Activated CD4-positive, alpha-beta T cell treated with anti-CD3 and anti-CD28 coated beads, Interleukin-2, amount 50 U/mL, for 16 hours (primary cell): ENCODE results near the gene LRP1.

Experiments used
- DNase-seq: peaks from one replicate; pipeline ENCODE4 v3.0.0-alpha.2; 2020

The LRP1 gene

GRCh38 chr12:57127726-57128518, at the start of gene LRP1:
TSS of gene LRP1 (plus strand) at chr12:57128483. CDS start at chr12:57128965, 482 bp downstream.
- DNase-seq = peak; percentile 55

GRCh38 chr12:57078519-57079404, 49.5 kb upstream of the LRP1 start, which contains the start of gene NEMP1:
TSS of gene NEMP1 (minus strand) at chr12:57078791. CDS start at chr12:57078745, 46 bp downstream.
- DNase-seq = peak; percentile 100

- no peak for DNase-seq
Observed at GRCh38 chr12:57079821-57080220, 48.5 kb upstream of the LRP1 start.

DNA sequence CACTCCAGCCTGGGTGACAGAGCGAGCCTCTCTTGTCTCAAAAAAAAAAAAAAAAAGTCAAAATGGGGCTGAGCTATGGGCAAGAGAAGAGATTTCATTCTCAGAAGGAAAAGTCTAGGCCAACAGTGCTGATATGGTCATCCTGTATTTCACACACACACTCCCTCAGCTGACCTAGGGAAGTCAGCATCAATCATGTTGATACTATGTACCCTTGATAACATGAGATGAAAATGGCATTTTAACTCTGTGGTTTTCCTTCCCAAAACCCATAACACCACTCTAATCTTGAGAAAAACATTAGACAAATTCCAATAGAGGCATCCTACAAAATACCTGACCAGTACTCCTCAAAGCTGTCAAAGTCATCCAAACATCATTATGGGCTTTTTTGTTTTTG, 47.4 kb upstream of the LRP1 start:
- DNase-seq = no peak

DNA sequence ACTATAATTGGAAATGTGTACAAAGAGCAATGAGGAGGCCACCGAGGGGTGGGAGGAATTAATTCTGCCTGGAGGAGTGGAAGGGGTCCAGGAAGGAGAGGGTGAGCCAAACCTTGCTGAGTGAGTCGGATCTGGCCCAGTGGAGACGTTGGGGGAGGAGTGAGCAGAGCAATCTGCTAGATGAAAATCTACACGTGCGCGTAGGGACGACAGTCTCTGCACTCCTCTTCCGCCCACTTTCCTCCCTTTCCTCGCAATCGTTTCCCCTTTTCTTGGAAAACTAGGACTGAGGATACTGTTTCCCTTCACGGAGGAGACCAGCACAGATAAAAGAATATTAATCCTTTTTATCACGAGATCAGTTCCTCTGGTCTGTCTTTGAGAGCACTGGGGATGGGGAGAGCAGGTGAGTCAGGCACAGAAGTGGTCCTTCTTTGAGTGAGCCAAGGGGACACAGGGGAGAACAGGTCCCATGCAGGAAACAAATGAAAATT, 42.2 kb upstream of the LRP1 start:
- DNase-seq = peak; percentile 59

- peak; percentile 54 for DNase-seq
Observed at GRCh38 chr12:57086493-57087009, 41.7 kb upstream of the LRP1 start.

- DNase-seq = peak; percentile 90
Observed at GRCh38 chr12:57087010-57087690, 41.1 kb upstream of the LRP1 start.

GRCh38 chr12:57087691-57088353, 40.5 kb upstream of the LRP1 start:
- peak; percentile 86 for DNase-seq

DNA sequence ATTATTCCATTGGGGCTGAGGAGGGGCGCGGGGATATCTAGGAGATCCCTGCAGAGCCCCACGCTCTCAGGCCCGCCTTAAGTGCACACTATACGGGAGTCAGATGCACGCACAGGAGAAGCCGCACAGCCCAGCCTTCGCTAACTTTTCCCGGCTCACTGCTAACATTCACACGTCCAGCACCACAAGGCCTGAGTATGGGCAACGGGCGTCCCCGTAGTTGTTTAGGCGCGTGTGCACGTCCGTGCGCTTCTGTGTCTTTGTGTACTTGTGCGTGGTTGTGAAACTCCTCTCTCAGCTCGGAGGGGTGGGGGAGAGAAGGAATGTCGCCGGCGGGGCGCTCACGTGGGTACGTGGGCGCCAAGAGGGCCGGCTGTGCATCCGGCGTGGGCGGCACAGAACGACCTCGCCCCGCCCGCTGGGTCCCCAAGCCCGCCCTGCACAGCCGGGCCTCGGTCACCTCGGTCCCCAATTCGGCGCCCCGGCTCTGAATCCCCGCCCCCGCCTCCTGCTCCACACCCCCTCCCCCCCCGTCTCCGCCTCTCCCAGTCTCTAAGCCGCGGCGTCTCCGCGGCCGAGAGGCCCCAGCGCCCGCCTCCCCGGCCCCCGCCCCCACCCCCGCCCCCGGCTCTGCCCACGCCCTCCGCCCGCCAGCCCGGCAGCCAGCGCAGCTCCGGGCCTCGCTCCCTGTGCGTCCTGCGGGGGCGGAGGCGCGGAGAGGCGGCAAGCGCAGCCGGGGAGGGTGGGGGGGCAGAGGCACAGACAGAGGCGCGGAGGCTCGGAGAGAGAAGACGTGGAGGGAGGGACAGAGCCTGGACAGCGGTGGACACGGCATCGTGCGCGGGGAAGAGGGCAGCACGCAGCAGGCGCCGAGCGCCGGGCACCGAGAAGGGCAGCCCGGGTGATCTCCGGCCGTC, 39.7 kb upstream of the LRP1 start, which contains the start of gene NAB2:
Gene NAB2 (plus strand): TSS at position 761 of the 917 bp plus-strand sequence. CDS start 158 bp downstream, outside the sequence.
- DNase-seq = peak; percentile 96

DNA sequence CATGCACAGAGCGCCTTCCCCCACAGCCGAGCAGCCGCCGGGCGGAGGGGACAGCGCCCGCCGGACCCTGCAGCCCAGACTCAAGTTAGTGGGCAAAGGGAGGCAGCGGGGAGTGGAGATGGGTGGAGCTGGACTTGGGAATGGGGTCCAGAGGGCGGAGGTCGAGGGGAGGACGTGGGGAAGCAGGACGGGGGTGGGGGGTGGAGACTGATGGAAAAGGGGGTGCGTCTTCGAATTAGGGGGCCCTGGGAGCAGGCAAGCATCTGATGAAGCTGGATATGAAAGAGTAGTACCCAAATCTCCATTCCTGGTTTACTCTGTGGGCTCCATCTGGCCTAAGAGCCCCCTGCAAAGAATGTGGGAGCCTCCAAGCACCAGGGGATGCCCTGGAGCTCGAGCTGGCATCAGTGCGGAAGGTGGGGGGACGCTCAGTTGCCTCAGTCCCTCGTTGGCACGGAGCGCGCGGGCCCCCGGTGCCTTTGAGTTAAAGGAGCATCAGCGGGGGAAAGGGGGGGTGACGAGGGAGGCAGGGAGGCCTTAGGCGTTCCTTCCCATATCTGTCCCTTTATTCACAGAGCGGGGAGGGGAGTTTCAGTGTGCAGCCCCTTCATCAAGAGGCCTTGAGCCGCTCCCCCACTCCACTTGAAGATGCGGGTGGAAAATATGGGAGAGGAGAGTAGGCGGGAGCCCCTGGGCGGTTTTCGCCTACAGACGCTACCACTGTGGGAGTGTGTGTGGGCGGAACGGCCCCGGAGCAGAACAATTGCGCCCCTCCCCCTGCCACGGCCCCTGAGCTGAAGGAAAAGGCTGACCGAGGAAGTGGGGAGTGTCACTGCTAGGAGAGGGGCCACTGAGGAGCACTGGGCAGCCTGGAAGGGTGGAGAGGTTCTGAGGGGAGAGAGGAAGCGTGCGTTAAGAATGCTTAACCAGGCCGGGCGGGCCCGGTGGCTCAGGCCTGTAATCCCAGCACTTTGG, 38.7 kb upstream of the LRP1 start:
- peak; percentile 58 for DNase-seq

GRCh38 chr12:57090490-57090889, 37.8 kb upstream of the LRP1 start:
- DNase-seq = no peak

GRCh38 chr12:57090924-57091637, 37.2 kb upstream of the LRP1 start:
- no peak for DNase-seq

DNA sequence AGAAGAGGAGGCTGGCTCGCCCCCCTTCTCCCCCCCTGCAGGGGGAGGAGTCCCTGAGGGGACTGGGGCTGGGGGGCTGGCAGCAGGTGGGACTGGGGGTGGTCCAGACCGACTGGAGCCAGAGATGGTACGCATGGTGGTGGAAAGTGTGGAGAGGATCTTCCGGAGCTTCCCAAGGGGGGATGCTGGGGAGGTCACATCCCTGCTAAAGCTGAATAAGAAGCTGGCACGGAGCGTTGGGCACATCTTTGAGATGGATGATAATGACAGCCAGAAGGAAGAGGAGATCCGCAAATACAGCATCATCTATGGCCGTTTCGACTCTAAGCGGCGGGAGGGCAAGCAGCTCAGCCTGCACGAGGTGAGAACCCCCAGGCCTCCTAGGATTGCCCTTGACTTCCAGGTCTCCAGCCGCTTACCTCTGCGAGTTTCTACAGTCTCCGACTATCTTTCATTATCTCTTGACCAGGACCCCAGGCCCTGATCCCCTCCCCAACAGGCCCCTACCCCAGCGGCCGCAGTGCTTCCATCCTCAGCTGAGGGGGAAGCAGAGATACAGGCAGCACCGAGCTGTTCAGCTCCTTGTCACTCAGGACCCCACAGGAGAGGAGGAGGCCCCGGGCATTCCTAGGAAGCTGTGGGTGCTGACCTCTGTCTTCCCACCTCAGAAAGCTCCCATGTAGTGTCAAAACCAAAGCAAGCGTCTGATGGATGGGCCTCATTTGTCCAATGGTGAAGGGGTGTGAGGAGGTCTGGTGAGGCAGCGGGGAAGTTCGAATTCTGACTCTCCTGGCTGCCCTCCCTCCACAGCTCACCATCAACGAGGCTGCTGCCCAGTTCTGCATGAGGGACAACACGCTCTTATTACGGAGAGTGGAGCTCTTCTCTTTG, 36.4 kb upstream of the LRP1 start:
- no peak for DNase-seq

DNA sequence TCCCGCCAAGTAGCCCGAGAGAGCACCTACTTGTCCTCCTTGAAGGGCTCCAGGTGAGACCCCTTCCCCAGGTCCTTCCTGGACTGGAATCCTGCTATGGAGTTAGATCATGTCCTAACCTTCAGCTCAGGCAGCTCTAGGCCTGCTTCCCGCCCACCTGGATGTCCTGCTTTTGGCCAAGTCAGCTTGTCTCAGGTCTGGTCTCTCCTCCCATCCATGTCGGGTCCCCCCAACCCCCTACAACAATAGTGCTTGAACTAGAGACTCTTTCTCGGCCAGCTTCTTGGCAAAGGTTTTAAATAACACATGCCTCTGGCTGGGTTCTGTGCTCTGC, 35.8 kb upstream of the LRP1 start:
- no peak for DNase-seq

DNA sequence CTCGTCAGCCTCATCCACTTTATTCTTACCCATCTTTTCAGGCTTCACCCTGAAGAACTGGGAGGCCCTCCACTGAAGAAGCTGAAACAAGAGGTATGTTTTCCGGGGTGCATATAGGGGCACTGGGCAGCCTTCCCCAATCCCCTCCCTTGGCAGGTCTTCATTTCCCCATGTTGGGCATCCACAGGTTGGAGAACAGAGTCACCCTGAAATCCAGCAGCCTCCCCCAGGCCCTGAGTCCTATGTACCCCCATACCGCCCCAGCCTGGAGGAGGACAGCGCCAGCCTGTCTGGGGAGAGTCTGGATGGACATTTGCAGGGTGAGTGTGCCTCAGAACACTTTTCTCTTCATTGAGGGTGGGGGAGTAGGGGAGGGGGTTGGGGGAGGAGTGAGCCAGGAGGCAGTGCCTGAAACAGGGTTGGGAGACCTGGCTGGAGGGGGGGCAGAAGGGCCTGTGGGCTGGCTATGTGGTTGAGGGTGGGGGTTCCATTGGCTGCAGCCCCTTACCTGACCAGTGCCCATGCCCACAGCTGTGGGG, 35.3 kb upstream of the LRP1 start:
- no peak for DNase-seq

- DNase-seq = peak; percentile 66
Observed at GRCh38 chr12:57093415-57094207, 34.7 kb upstream of the LRP1 start.
